GM10266 (cell line): ENCODE measurements around the gene IARS1.

Experiments used
- DNase-seq: peaks from one replicate; pipeline ENCODE4 v3.0.0; 2012; ENCODE audit errors: extremely low spot score
- TF ChIP-seq, protein P1 (sequence below): IDR thresholded peaks from 2 replicates; pipeline ENCODE4 v1.5.1; 2012; ENCODE audit warnings: mild to moderate bottlenecking, low read depth; ENCODE audit not compliant: control insufficient read depth, insufficient read depth; ENCODE audit errors: missing control alignments

IARS1 gene

GRCh38 chr9:92265154-92265553, 28.3 kb downstream of the IARS1 start:
- DNase-seq: no peak
- TF ChIP-seq, protein P1, sequence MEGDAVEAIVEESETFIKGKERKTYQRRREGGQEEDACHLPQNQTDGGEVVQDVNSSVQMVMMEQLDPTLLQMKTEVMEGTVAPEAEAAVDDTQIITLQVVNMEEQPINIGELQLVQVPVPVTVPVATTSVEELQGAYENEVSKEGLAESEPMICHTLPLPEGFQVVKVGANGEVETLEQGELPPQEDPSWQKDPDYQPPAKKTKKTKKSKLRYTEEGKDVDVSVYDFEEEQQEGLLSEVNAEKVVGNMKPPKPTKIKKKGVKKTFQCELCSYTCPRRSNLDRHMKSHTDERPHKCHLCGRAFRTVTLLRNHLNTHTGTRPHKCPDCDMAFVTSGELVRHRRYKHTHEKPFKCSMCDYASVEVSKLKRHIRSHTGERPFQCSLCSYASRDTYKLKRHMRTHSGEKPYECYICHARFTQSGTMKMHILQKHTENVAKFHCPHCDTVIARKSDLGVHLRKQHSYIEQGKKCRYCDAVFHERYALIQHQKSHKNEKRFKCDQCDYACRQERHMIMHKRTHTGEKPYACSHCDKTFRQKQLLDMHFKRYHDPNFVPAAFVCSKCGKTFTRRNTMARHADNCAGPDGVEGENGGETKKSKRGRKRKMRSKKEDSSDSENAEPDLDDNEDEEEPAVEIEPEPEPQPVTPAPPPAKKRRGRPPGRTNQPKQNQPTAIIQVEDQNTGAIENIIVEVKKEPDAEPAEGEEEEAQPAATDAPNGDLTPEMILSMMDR: no peak

DNA sequence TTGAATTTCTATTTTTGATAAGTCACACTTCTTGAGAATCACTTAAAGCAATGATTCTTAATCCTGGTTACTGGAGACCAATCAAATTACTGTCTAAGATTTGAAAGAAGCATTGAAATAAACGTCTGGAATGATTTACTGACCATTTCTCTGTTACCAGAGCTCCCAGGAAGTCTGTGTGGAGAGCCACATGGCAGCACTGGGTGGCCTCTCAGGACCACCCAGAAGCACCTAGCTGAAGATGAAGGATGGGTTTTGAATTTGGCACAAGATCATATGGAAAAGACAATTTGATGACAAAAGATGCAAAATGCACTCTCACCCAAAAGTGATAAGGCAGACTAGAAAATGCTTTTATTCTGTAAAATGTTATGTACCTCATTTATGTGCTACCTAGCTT, 30.4 kb downstream of the IARS1 start:
- TF ChIP-seq, protein P1: no peak
- DNase-seq: no peak

DNA sequence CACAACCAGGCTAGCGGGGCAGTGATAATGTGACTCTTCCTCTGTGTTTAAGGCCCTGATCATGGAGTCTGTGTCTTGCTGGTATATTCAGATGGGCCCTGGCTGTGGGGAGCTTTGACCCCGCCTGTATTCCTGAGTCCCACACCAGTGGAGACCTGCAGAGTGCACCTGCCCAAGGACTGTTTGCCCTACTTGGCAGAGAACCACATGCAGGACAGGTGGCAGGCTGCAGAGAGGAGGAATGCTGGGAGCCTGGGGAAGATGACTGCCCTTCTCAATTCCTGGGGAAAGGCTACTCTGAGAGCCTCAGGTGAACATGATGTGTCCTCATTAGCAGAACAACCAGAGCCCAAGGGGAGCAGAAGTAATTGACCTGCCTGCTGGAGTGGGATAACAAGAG, 36.2 kb downstream of the IARS1 start:
- no peak for DNase-seq
- TF ChIP-seq, protein P1: no peak

DNA sequence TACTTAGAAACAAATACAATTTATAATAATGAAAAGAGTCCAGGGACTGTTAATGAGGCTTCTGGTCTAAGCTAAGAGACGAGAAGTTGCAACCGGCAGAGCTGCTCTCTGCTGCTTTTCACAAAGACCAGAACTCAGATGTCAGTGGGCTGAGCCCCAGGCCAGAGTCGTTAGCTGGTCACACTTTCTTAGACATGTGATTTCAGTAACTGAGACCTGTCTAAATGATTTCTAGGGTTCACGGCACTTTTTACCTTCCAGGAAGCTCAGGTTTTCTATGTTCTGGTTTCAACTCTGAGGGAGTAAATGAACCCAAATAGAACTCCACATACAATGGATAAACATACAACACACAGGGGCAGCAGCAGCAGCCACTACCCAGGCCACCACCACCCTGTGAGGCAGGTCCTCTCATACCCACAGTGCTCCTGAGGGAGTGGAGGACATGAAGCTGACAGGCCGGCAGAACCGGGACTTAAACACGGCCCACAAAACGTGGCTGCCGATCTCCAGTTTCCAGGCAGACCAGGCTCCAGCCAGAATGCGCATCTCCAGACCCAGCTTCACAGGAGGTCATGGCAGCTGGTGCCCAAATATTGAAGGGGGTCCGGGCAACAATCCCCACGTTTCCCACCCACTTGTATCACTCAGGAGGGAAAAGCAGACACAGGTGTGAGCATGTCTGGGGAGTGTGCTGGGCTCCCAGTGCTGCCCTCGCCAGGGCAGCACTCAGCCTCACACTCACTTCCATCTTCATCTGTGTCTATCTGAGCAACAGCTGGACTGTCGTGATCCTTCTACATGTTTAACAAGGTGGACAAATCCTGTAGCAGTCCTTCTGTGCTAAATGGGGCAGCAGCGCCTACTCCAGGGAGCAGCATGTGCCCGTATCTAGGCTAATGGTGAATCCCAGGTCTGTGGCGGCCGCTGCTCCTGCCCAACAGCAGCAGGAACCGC, 38.8 kb downstream of the IARS1 start:
- no peak for DNase-seq
- TF ChIP-seq, protein P1: no peak

- DNase-seq: no peak
Observed at GRCh38 chr9:92253656-92254055, 39.8 kb downstream of the IARS1 start.

DNA sequence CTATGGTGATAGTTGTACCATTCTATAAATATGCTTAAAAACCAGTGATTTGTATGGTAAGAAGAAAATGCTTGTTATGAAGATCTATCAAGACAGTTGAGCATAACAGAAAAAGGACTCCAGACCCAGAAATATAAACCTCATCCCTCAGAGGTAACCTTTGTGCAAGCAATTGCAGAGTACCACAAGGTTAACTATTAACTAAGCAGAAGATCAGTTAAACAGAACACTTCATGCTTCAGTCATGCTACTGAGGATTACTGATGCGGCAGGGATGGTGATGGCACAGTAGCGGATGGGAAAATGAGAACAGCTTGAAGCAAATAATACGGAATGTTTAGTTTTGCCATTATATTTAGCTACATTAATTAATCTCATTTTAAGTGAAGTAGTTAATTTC, 45.5 kb downstream of the IARS1 start:
- DNase-seq: no peak
- TF ChIP-seq, protein P1: no peak

More at GRCh38 chr9:92253656-92254055, 39.8 kb downstream of the IARS1 start:
- TF ChIP-seq, protein P1: no peak

DNA sequence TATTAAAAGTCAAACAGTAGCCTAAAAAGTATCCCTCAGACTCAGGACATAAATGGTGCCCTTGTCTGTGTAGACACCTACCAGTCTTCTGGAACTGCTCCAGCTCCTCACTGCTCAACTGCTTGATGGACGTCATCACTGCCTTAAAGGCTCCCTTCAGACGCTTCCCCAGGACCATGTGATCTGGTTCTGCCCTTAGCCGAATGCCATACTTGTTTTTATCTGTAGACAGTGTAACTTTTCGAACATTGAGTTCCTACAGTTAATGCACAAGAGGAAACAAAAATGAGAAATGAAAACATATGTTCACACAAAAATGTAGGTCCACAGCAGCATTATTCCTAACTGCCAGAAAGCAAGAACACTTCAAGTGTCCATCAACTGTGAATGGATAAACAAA, 46.2 kb downstream of the IARS1 start:
- TF ChIP-seq, protein P1: no peak
- DNase-seq: no peak
